Limb (tissue), 2 donors: Measurements from ENCODE around the gene GABRR3.

Experiments
- DNase-seq, 2 donors: peaks; one replicate each; pipeline ENCODE4 v3.0.0-alpha.2; 2016; ENCODE audit errors: extremely low spot score in 2 of 2

The GABRR3 gene

GRCh38 chr3:97957617-97958311 is 77.4 kb downstream of the GABRR3 start:
- DNase-seq = no peak

GRCh38 chr3:97956051-97956450 is 79.1 kb downstream of the GABRR3 start:
- DNase-seq = no peak

- DNase-seq = no peak
Measured at GRCh38 chr3:97954228-97954827, 80.8 kb downstream of the GABRR3 start.

GRCh38 chr3:97952872-97953271 is 82.2 kb downstream of the GABRR3 start:
- no peak for DNase-seq

DNA sequence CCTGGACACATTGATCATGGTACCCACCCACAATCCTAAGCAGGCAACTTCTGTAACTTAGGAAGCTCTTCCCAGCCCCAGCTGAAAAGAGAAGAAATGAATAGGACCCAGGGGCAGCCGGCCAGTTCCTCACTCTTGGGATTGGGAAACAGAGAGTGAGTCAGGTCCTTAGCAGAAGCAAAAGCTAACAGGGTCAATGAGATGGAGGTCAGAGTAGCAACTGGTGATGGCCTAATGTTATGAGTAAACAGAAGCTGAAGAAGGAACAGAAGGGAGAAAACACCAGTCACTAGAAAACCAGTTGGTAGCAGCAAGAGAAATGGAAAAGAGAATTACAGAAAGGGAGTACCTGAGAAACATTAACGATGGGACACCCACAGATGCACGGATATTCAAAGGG is 82.8 kb downstream of the GABRR3 start:
- DNase-seq = no peak

- DNase-seq = no peak
Measured at GRCh38 chr3:97950360-97950759, 84.8 kb downstream of the GABRR3 start.

DNA sequence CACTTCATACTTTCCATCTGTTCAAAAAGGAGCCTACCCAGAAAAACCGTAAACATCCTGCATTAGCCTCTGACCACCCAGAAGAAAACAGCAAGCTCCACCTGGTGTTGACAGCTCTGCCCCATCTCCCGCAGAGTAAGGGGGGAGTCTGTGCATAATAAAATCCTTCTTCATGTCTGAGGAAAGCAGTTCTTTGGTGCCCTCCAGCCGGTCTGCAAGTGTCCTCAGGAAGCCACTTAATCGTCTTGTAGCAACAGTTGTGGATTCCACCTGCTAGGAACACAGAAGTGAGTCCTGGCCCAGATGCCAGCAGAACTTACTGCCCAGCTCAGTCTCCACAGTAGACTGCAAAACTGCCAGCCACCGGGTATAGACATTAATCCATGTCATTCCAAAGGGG is 85.4 kb downstream of the GABRR3 start:
- no peak for DNase-seq

GRCh38 chr3:97949110-97949485 is 86.0 kb downstream of the GABRR3 start:
- no peak for DNase-seq

DNA sequence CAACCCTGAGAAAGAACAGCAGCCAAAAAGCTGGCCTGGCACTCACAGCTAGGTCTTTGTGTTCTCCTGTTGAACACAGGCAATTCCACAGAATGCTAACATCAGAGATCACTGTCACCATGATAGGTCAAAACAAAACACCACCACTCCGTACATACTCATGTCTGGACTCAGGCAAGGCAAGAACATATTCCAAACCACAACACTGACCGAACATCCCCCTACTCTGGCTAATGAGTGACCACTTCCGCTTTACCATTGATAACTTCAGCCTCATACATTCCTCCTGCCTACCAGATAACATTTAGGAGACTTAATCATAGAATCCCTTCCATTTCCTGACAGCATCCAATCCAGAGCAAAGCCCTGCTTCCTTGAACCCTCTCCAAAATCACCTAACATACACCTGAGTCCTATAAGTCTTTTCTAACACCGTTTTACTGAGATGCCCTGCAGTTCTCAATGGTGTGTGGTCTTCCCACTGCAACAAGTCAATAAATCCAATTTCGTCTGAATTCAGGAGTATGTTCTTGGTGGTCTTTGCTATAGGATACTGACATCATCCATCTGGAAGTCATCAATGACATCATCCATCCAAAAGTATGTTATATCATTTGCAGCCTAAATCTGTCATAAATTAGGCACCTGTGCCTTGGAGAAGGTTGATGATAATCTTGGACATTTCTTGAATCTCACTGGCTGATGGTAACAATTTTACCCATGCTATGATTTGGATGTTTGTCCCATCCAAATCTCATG is 86.6 kb downstream of the GABRR3 start:
- no peak for DNase-seq

- no peak for DNase-seq
Measured at GRCh38 chr3:97942801-97943546, 92.1 kb downstream of the GABRR3 start.

GRCh38 chr3:97940034-97940433 is 95.1 kb downstream of the GABRR3 start:
- DNase-seq = no peak

DNA sequence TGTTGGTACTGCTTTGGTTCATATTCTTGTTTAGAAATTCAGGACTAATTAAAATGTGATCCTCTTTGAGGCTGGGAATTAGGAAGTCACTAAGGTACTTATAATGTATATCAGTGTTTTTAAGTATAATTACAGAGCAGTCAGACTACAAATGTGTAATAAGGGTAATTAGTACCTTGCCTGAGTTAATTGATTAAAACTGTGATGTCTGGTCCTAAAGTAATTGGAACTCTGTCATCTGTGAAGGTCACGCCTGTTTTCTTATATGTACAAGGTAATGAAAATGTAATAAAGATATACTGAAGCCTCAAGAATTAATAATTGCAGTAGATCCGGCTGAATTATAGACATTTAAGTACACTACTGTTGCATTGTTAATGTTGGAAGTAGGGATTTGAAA is 95.7 kb downstream of the GABRR3 start:
- no peak for DNase-seq

DNA sequence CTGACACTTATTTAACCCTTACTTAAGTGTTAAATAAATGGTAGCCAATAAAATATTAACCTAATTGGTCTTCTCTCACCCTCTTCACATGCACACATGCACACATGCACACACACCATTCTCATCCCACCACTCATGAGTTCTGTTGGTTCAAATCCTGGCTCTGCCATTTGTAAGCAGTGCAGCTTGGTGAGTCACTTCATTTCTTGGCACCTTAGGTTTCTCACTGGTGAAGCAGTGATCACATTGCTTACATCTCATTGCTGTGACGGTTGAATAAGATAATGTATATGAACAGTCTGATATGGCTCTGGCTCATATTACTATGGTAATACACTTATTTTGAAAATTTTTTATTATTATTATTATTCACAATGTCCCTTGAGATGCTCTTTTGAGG is 96.7 kb downstream of the GABRR3 start:
- no peak for DNase-seq

DNA sequence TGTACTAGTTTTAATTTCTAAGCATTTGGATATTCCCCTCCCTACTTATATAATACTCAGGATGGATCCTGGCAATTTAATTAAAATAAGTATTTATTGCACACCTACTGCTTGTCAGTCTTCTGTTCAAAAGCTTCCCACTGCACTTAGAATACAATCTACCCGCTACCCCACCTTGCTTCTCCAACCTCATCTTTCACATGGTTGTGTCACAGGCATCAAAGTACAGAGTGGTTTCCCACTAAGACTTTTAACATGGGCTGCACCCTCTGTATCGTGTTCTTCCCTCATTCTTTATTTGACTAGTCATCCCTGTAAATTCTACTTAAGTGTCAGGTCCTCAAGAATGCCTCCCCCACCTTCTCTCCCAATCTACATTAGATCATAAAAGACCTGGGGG is 97.9 kb downstream of the GABRR3 start:
- DNase-seq = no peak

GRCh38 chr3:97935842-97936241 is 99.3 kb downstream of the GABRR3 start:
- no peak for DNase-seq
